ENCODE data around the gene ADCY4.
"Not testable (repeated sequence)": the region's sequence is repeated elsewhere in the genome, so short reads cannot be mapped to it uniquely, and the experiment has no call there.

DNA sequence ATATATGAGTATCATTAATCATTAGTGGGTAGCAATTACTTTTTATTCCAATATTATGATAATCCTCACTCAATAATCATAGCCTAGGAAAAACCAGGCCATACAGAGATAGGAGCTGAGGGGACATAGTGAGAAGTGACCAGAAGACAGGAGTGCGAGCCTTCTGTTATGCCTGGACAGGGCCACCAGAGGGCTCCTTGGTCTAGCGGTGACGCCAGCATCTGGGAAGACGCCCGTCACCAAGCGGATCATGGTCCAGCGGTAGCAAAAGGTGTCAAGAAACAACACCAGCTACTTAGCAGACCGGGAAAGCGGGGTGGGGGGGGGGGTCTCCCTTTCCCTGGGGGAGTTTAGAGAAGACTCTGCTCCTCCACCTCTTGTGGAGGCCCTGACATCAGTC, 7.0 kb downstream of the ADCY4 start:
- TF ChIP-seq CTCF (IDR thresholded peaks at IDR 0.05; ENCODE audit: extremely low read depth in 1 of 2, insufficient read depth in 1 of 2, low read depth in 1 of 2, low read length in 2 of 2), result peak; percentile 18 to 40
- not testable (repeated sequence) for TF ChIP-seq POLR2A (IDR thresholded peaks at IDR 0.05; ENCODE audit: low read depth, low read length); POLR2AphosphoS5 (IDR thresholded peaks at IDR 0.05; ENCODE audit: insufficient read depth, low read depth, low read length); JUN (IDR thresholded peaks at IDR 0.05; ENCODE audit: borderline replicate concordance, insufficient read depth, insufficient read length, low read depth); FOS (IDR thresholded peaks at IDR 0.05; ENCODE audit: borderline replicate concordance, insufficient read depth, low read length); GATA2 (IDR thresholded peaks at IDR 0.05; ENCODE audit: insufficient read depth, insufficient read length, low read depth, low read length); MYC (IDR thresholded peaks at IDR 0.05; ENCODE audit: low read depth, low read length)
- TF ChIP-seq, protein P1, sequence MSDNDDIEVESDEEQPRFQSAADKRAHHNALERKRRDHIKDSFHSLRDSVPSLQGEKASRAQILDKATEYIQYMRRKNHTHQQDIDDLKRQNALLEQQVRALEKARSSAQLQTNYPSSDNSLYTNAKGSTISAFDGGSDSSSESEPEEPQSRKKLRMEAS (IDR thresholded peaks at IDR 0.05; ENCODE audit: insufficient read depth, insufficient read length), result not testable (repeated sequence)
